Ovary (tissue), 9 donors: ENCODE data around the gene EHBP1. TPM values are rescaled to one million over a fixed set of nuclear protein-coding genes. Genes with fewer than 3 reads are reported as not detected.

Experiments used
- DNase-seq, 5 donors: peaks; one replicate each; pipeline ENCODE4 v3.0.0-alpha.2; 2019 to 2020
- H3K27ac ChIP-seq, 2 donors: fragments of 200-600 bp; one replicate each; pipeline versions ENCODE4 v1.5.1 to v1.8.0; 2019 to 2022
- H3K27me3 ChIP-seq: fragments of 200-600 bp; one replicate; pipeline ENCODE4 v1.8.0; 2022
- H3K36me3 ChIP-seq: fragments of 200-600 bp; sonication (generic); one replicate; pipeline ENCODE4 v1.5.1; 2019
- H3K4me1 ChIP-seq: one replicate; pipeline ENCODE4 v1.8.1; 2013; ENCODE audit warnings: mild to moderate bottlenecking, moderate library complexity; ENCODE audit not compliant: insufficient read depth
- H3K4me3 ChIP-seq: fragments of 200-600 bp; sonication (generic); one replicate; pipeline ENCODE4 v1.5.1; 2017
- H3K9me3 ChIP-seq, 2 donors: fragments of 200-600 bp in 1 of 2; sonication (generic) in 1 of 2; one replicate each; pipeline versions ENCODE4 v1.5.1 to v1.8.1; 2013 to 2019; ENCODE audit warnings: mild to moderate bottlenecking in 1 of 2, moderate library complexity in 1 of 2
- EP300 ChIP-seq: sonication (generic); formaldehyde crosslinking; IDR thresholded peaks from one replicate; pipeline ENCODE4 v1.6.1; 2017; ENCODE audit warnings: antibody characterized with exemption
- POLR2A ChIP-seq: fragments of 450-650 bp; IDR thresholded peaks from one replicate; pipeline ENCODE4 v1.6.1; 2017; ENCODE audit warnings: antibody characterized with exemption, mild to moderate bottlenecking, moderate library complexity
- WGBS, 3 donors: extraction: QIAGEN DNeasy Blood & Tissue Kit in 1 of 3; methylation state at CpG; one replicate each; pipeline versions ENCODE4 v1.1.5 to v1.1.7; 2013 to 2017; 5-methylcytosine and 5-hydroxymethylcytosine counted together
- intact Hi-C, 4 donors: fragments of 100-400 bp; cut with DNase I; formaldehyde crosslinking; loops; one replicate each; pipeline versions ENCODE4 v1.11.0 to v1.15.1; 2022 to 2023
- polyA plus RNA-seq, 2 donors: library from polyadenylated mRNA; stranded (reverse); fragments of 200-250 nt in 1 of 2; fragments of 350-450 nt in 1 of 2; fragmentation: Illumina TruSeq in 1 of 2; extraction: RNeasy Lipid Tissue Mini Kit (QIAGEN cat#74804) in 1 of 2; gene quantifications; one replicate each; pipeline ENCODE4 v1.2.3, GENCODE V29; 2013 to 2014
- total RNA-seq, 7 donors: library from RNA; depleted of rRNA in 2 of 7; stranded (reverse); fragments of >200 nt in 2 of 7; fragmentation: NEBNext Ultra II Directional in 3 of 7; extraction: Animal tissue kit (Norgen Biotek cat#: 25700) in 3 of 7; gene quantifications; one replicate each; pipeline versions ENCODE4 v1.1.0 to v1.2.4, GENCODE V29; 2016 to 2023
- TF ChIP-seq, protein P1 (sequence below), 3 donors: fragments of 450-650 bp in 2 of 3; fragments of 200-600 bp in 1 of 3; IDR thresholded peaks; one replicate each; pipeline versions ENCODE4 v1.5.1 to v1.8.0; 2016 to 2022; ENCODE audit warnings: antibody characterized with exemption in 3 of 3, mild to moderate bottlenecking in 1 of 3
- donor health status: DM: no; HTN: no; CAD: no; lungs with moderate emphysema.
- donor health status: DM: no; HTN: no; CAD: no.
- donor health status: Bipolar disorder and iron deficiency.
- donor health status: DM: yes; HTN: yes; CAD: no.
- donor health status: DM: no; HTN: no; CAD: no.
- donor health status: DM: yes; HTN: yes; CAD: no.

The EHBP1 gene
- total and polyA plus RNA-seq, 9 donors, result 56.3 to 185 (median 117) TPM

DNA sequence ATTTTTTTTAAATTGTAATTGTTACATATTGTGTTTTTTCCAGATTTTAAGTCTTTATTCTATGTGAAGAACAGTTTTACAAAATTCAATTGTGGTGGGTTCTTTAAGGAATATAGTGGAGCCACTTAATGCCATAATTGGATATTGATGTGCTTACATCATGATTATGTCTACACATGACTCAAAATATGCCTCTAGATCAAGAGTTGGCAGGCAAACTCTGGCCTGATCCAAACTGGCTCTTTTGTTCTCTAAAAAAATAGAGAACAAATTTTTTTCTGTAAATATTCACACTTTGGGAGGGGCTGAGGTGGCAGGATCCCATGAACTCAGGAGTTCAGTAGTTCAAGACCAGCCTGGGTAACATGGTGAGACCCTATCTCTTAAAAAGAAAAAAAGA lies 8.3 kb downstream of the EHBP1 start:
- intact Hi-C loops, result loop anchor here in 1 of 4 donors (10.0 kb wide), 1 partner anchor 51 kb away; no protein-coding TSS in a partner anchor
- Histone ChIP-seq H3K36me3 (no peaks in the 10 kb centered on the region), H3K9me3 (no peaks in the 10 kb centered on the region), H3K27ac (no peak overlapping the region), H3K4me3 (no peak overlapping the region), H3K4me1 (peaks cover 12% of the 10 kb centered on the region), H3K27me3 (no peaks in the 10 kb centered on the region)
- TF ChIP-seq, protein P1, sequence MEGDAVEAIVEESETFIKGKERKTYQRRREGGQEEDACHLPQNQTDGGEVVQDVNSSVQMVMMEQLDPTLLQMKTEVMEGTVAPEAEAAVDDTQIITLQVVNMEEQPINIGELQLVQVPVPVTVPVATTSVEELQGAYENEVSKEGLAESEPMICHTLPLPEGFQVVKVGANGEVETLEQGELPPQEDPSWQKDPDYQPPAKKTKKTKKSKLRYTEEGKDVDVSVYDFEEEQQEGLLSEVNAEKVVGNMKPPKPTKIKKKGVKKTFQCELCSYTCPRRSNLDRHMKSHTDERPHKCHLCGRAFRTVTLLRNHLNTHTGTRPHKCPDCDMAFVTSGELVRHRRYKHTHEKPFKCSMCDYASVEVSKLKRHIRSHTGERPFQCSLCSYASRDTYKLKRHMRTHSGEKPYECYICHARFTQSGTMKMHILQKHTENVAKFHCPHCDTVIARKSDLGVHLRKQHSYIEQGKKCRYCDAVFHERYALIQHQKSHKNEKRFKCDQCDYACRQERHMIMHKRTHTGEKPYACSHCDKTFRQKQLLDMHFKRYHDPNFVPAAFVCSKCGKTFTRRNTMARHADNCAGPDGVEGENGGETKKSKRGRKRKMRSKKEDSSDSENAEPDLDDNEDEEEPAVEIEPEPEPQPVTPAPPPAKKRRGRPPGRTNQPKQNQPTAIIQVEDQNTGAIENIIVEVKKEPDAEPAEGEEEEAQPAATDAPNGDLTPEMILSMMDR (IDR thresholded peaks at IDR 0.05), result no peak
- no peak for TF ChIP-seq POLR2A
- no peak for TF ChIP-seq EP300
- no peak for DNase-seq

DNA sequence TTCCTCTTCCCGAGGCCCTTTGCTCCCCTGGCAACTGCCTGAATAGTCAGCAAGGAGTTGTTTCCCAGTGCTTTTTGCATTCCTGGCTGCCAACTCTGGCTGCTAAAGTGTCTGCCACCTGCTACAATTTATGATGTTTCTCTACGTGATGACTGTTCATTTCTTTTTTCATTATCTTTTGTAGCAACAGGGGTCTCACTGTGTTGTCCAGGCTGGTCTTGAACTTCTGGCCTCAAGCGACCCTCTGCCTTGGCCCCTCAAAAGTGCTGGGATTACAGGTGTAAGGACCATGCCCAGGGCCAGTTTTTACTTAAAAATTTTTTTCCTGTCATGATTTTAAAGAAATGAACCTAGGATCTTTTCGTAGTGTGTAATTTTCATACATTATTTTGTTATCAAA lies 11.3 kb downstream of the EHBP1 start:
- no peak overlapping the region for H3K27ac ChIP-seq
- H3K27me3 ChIP-seq, result no peaks in the 10 kb centered on the region
- 66 to 77% (median 68%) methylated on average over 4 of the region's 4 CpGs for WGBS, 3 donors
- H3K4me1 ChIP-seq, result peaks cover 12% of the 10 kb centered on the region
- no peaks in the 10 kb centered on the region for H3K36me3 ChIP-seq
- H3K4me3 ChIP-seq, result no peak overlapping the region
- no peak for DNase-seq
- intact Hi-C loops, result loop anchor here in 1 of 4 donors (10.0 kb wide), 1 partner anchor 48 kb away; no protein-coding TSS in a partner anchor
- H3K9me3 ChIP-seq, result no peaks in the 10 kb centered on the region
- TF ChIP-seq POLR2A (no peak), EP300 (no peak)
- TF ChIP-seq, protein P1 (IDR thresholded peaks at IDR 0.05), result no peak

DNA sequence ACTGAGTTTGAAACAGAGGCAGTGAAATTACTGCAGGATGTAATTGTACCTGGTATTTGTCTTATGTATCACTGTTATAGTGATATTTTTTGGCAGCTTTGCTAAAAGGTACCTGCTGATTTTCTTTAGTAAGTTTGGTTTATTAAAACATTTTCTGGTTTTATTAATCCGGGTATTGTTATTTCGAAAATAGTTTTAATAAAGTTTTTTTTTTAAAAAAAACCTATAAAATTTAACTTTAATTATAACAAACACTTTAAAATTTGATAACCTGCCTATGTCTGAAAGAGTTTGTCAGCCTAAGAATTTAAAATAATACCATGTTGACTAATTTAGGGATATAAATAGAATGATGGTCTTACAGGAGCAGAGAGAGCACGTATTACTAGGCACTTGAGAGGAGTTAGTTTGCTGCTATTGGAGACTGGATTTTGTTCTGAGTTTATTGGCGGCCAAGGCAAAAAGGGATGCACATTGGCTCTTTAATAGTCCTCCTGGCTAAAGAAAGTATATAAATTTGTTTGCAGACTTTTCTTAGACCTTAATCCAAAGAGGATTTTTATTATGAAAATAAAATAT lies 12.1 kb downstream of the EHBP1 start:
- DNase-seq, result no peak
- WGBS, 3 donors, result 76 to 82% (median 77%) methylated on average over 4 of the region's 4 CpGs
- no peak overlapping the region for H3K27ac ChIP-seq
- H3K4me1 ChIP-seq, result peaks cover 11% of the 10 kb centered on the region
- H3K27me3 ChIP-seq, result no peaks in the 10 kb centered on the region
- no peak overlapping the region for H3K4me3 ChIP-seq
- intact Hi-C loops, result loop anchor here in 1 of 4 donors (10.0 kb wide), 1 partner anchor 47 kb away; no protein-coding TSS in a partner anchor
- H3K9me3 ChIP-seq, result no peaks in the 10 kb centered on the region
- TF ChIP-seq POLR2A (no peak), EP300 (no peak)
- TF ChIP-seq, protein P1 (IDR thresholded peaks at IDR 0.05), result no peak
- H3K36me3 ChIP-seq, result no peaks in the 10 kb centered on the region

DNA sequence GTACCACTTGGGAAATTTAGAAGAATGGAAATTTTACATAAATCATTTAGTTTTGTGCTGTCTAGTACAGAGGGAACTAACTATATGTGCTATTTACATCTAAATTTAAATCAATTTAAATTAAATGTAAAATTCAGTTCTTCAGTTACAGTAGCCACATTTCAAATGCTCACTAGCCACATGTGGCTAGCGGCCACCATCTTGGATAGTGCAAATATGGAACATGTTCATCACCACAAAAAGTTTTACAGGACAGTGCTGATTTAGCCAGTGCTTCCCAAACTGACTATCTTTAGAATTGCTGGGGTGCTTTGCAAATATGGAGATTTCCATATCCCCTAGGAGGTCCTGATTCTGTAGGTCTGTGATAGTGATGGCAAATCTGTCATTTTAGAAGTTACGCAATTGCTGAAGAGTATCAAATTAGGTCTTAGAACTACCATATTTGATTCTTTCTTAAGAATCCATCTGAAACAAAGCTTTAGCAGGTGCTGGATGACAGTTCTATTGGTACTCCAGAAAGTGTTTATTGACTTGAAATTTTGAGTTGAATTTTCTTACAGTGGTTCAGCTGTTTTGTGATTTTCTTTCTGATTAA lies 12.8 kb downstream of the EHBP1 start:
- intact Hi-C loops, result loop anchor here in 1 of 4 donors (10.0 kb wide), 1 partner anchor 46 kb away; no protein-coding TSS in a partner anchor
- 97 to 100% (median 98%) methylated on average over 2 of the region's 2 CpGs for WGBS, 3 donors
- no peak overlapping the region for H3K27ac ChIP-seq

More for the DNA sequence above, 12.8 kb downstream of the EHBP1 start:
- no peak for DNase-seq
- H3K36me3 ChIP-seq, result no peaks in the 10 kb centered on the region
- no peaks in the 10 kb centered on the region for H3K27me3 ChIP-seq
- peaks cover 10% of the 10 kb centered on the region for H3K4me1 ChIP-seq
- H3K4me3 ChIP-seq, result no peak overlapping the region
- no peaks in the 10 kb centered on the region for H3K9me3 ChIP-seq
- TF ChIP-seq, protein P1 (IDR thresholded peaks at IDR 0.05), result no peak
- TF ChIP-seq POLR2A (no peak), EP300 (no peak)
